GM23248 (cell line): ENCODE data around the gene FOXL2.

Experiments
- EZH2 ChIP-seq: fragments of 200-600 bp; sonication (generic); IDR thresholded peaks from 2 replicates; pipeline ENCODE4 v1.6.1; 2018; ENCODE audit warnings: antibody characterized with exemption, mild to moderate bottlenecking; ENCODE audit not compliant: insufficient read depth, poor library complexity, severe bottlenecking
- EZH2phosphoT487 ChIP-seq: fragments of 200-600 bp; sonication (generic); IDR thresholded peaks from 2 replicates; pipeline ENCODE4 v1.6.1; 2018; ENCODE audit warnings: antibody characterized with exemption, moderate library complexity, mild to moderate bottlenecking, low read depth; ENCODE audit not compliant: insufficient read depth

DNA sequence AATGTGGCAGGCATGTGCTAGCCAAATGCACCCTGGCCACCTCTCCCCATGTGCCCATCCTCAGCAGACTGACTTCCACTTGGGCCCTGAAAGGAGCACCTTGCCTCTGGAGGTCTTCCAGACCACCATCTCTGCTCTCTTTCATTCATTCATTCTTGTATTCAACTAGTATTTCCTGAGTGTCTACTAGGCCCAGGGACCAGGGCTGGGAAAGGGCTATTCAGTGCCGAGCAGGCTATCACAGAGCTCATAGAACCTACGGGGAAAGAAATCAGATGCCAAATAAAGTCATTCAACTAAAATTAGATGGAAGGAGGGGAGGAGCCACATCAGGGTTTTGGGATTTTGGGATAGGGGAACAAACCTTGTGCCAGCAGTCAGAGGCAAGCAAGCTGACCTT is 40.2 kb upstream of the FOXL2 start:
- no peak for TF ChIP-seq EZH2phosphoT487
- no peak for TF ChIP-seq EZH2
